Measurements from ENCODE around the gene MYLK.

MYLK gene

GRCh38 chr3:123789760-123790159 lies 94.4 kb downstream of the MYLK start:
- DNase-seq: no peak

GRCh38 chr3:123789160-123789559 lies 95.0 kb downstream of the MYLK start:
- no peak for DNase-seq

GRCh38 chr3:123788710-123789109 lies 95.4 kb downstream of the MYLK start:
- no peak for DNase-seq

GRCh38 chr3:123787133-123787532 lies 97.0 kb downstream of the MYLK start:
- no peak for DNase-seq

GRCh38 chr3:123785602-123786001 lies 98.5 kb downstream of the MYLK start:
- DNase-seq: no peak

- no peak for DNase-seq
These were observed 100.3 kb downstream of the MYLK start for GRCh38 chr3:123783811-123784210.

GRCh38 chr3:123783050-123783689 lies 101.0 kb downstream of the MYLK start:
- no peak for DNase-seq

GRCh38 chr3:123782488-123782887 lies 101.6 kb downstream of the MYLK start:
- no peak for DNase-seq

GRCh38 chr3:123781571-123782275 lies 102.4 kb downstream of the MYLK start:
- no peak for DNase-seq

GRCh38 chr3:123781138-123781537 lies 103.0 kb downstream of the MYLK start:
- no peak for DNase-seq

GRCh38 chr3:123780656-123781055 lies 103.5 kb downstream of the MYLK start:
- no peak for DNase-seq

- no peak for DNase-seq
These were observed 104.4 kb downstream of the MYLK start for GRCh38 chr3:123779655-123780231.

GRCh38 chr3:123778991-123779622 lies 105.0 kb downstream of the MYLK start:
- DNase-seq: no peak

- no peak for DNase-seq
These were observed 105.6 kb downstream of the MYLK start for GRCh38 chr3:123778525-123778924.

GRCh38 chr3:123776071-123776782 lies 107.9 kb downstream of the MYLK start:
- DNase-seq: no peak

GRCh38 chr3:123774474-123774873 lies 109.7 kb downstream of the MYLK start:
- DNase-seq: no peak

- no peak for DNase-seq
These were observed 110.3 kb downstream of the MYLK start for GRCh38 chr3:123773681-123774431.

- DNase-seq: no peak
These were observed 114.8 kb downstream of the MYLK start for GRCh38 chr3:123769356-123769743.

GRCh38 chr3:123768480-123769355 lies 115.4 kb downstream of the MYLK start:
- DNase-seq: no peak

GRCh38 chr3:123767564-123768292 lies 116.4 kb downstream of the MYLK start:
- DNase-seq: no peak

- no peak for DNase-seq
These were observed 117.1 kb downstream of the MYLK start for GRCh38 chr3:123767009-123767372.
